OCI-M2 (cell line): Measurements from ENCODE around the gene PCDHB13.

Experiments
- DNase-seq: peaks from one replicate; lab custom pipeline; 2025; ENCODE audit not compliant: unreplicated experiment; lab: John Stamatoyannopoulos, UW

PCDHB13 gene

DNA sequence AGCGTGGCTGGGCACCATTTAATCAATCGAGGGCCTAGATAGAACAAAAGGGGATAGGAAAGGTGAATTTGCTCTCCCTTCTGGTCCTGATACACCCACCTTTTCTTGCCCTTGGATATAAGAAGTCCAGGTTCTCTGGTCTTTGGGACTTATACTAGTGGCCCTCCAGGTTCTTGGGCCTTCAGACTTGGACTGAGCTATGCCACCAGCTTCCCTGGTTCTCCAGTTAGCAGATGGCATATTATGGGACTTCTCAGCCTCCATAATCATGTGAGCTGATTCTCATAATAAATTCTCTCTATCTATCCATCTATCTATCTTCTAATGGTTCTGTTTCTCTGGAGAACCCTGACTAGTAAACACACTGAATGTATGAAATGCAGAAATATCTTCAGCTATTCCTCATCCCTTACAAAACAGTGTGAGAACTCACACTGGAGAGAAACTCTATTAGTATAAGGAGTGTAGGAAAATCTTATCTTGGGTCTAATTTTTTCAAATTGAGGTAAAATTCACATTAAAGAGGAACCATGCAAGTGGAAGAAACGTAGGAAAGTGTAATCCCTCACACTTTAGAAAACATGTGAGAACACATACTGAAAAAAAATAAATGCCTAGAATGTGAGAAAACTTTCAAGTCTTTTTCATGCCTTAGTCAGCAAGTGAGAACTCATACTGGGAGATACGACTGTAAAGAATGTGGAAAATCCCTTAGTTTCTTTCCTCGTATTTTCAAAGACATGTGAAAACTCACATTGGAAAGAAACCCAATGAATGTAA lies 46.9 kb downstream of the PCDHB13 start:
- DNase-seq = no peak

- DNase-seq = no peak
Measured at GRCh38 chr5:141261238-141261546, 47.5 kb downstream of the PCDHB13 start.
